Endothelial cell of umbilical vein (primary cell): ENCODE results near the gene SPSB1.

Experiments used
- CTCF ChIP-seq, 2 donors: IDR thresholded peaks; 1 replicate in 1 of 2; 2 replicates in 1 of 2; pipeline ENCODE4 v1.5.1; 2011; ENCODE audit warnings: low read length in 2 of 2, mild to moderate bottlenecking in 2 of 2, moderate library complexity in 2 of 2, control low read depth in 1 of 2, inconsistent platforms in 1 of 2, low read depth in 1 of 2; ENCODE audit not compliant: insufficient read depth in 1 of 2; ENCODE audit errors: extremely low read depth in 1 of 2
- EZH2 ChIP-seq: IDR thresholded peaks from 2 replicates; pipeline ENCODE4 v1.6.1; 2012; ENCODE audit warnings: borderline replicate concordance, low read depth, mild to moderate bottlenecking, moderate library complexity, low read length, inconsistent platforms; ENCODE audit not compliant: severe bottlenecking
- FOS ChIP-seq: IDR thresholded peaks from 2 replicates; pipeline ENCODE4 v1.6.1; 2011; ENCODE audit warnings: mild to moderate bottlenecking, low read length, moderate library complexity, borderline replicate concordance; ENCODE audit not compliant: insufficient read depth
- GATA2 ChIP-seq: IDR thresholded peaks from 2 replicates; pipeline ENCODE4 v1.7.0; 2011; ENCODE audit warnings: low read depth, mild to moderate bottlenecking, moderate library complexity, mixed read lengths, low read length; ENCODE audit not compliant: insufficient read length, insufficient read depth
- JUN ChIP-seq: IDR thresholded peaks from 2 replicates; pipeline ENCODE4 v1.6.1; 2011; ENCODE audit warnings: borderline replicate concordance, low read depth; ENCODE audit not compliant: insufficient read length, insufficient read depth
- MAX ChIP-seq: IDR thresholded peaks from 2 replicates; pipeline ENCODE4 v1.6.1; 2011; ENCODE audit not compliant: insufficient read depth, insufficient read length
- MYC ChIP-seq: IDR thresholded peaks from one replicate; pipeline ENCODE4 v1.6.1; 2011; ENCODE audit warnings: mild to moderate bottlenecking, low read depth, low read length
- POLR2A ChIP-seq: IDR thresholded peaks from 2 replicates; pipeline ENCODE4 v1.6.1; 2012; ENCODE audit warnings: low read depth, mild to moderate bottlenecking, control low read depth, low read length
- POLR2AphosphoS5 ChIP-seq: IDR thresholded peaks from 2 replicates; pipeline ENCODE4 v1.6.1; 2012; ENCODE audit warnings: low read depth, mild to moderate bottlenecking, control low read depth, low read length, moderate library complexity; ENCODE audit not compliant: insufficient read depth

DNA sequence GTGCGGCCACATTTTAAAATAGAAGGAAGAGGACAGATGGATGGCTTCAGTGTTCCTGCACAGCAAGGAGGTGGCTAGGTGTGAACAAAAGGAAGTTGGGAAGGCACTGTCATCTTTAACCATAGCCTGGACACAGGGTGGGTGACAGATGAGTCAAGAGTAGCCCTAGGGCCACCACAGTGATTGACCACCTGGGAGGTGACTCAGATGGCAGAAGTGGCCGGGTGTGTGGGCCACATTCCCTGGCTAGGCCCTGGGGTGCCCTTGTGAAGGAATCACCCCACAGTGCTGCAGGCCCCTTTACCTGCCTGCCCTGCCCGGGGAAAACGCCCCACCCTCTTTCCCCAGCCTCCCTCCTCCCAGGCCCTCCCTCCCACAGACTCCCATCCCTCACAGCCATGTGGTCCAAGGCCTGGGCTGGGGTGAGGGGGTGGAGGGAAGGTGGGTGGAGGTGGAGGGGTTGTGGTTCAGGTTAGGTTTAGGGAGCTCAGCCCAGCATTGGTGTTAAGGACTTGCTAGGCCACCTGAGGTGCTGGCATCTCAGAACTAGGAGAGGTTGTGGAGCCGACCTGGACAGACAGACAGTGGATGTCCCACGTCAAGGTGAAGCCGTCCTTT is 59.1 kb downstream of the SPSB1 start:
- TF ChIP-seq CTCF (IDR thresholded peaks at IDR 0.05; ENCODE audit: extremely low read depth in 1 of 2, insufficient read depth in 1 of 2, low read depth in 1 of 2, low read length in 2 of 2), result no peak
- no peak for TF ChIP-seq POLR2AphosphoS5
- TF ChIP-seq POLR2A, result no peak
- TF ChIP-seq MYC, result no peak
- no peak for TF ChIP-seq MAX
- no peak for TF ChIP-seq JUN
- TF ChIP-seq EZH2, result no peak
- no peak for TF ChIP-seq FOS
- no peak for TF ChIP-seq GATA2
